ENCODE results near the gene RTN3. TPM values are rescaled to one million over a fixed set of nuclear protein-coding genes. Genes with fewer than 3 reads are reported as not detected.

The RTN3 gene
- total RNA-seq, 3 donors from 2014 or later (not counting 1 experiment from before 2014, with no cell fraction given), result 36.9 to 43.0 (median 37.6) TPM

- H3K36me3 ChIP-seq (ENCODE audit: control insufficient read depth, insufficient read depth, low read length), result no peaks in the 10 kb centered on the region
- H3K27ac ChIP-seq (ENCODE audit: low read length), result no peak overlapping the region
- no peaks in the 10 kb centered on the region for H3K9me3 ChIP-seq (ENCODE audit: control insufficient read depth, insufficient read depth, low read length)
- no peak overlapping the region for H3K4me3 ChIP-seq (ENCODE audit: low read length)
- Mint-ChIP-seq H3K36me3 (no peaks in the 10 kb centered on the region), H3K4me1 (peaks cover 5% of the 10 kb centered on the region in 2 donors), H3K27ac (no peak overlapping the region), H3K27me3 (ENCODE audit: low read depth in 2 of 2) (peaks cover 0 to 4% of the 10 kb centered on the region in 2 donors), H3K4me3 (no peak overlapping the region), H3K9me3 (no peaks in the 10 kb centered on the region)
- 89% methylated on average over 6 of the region's 6 CpGs for WGBS (ENCODE audit: insufficient coverage)
- no peaks in the 10 kb centered on the region for H3K27me3 ChIP-seq (ENCODE audit: control insufficient read depth, insufficient read depth, low read length)
- intact Hi-C loops (cut with micrococcal nuclease), result no loop called here
- ATAC-seq (no peak), DNase-seq (no peak)
- H3K4me1 ChIP-seq (ENCODE audit: control insufficient read depth, insufficient read depth, low read length), result peaks cover 4% of the 10 kb centered on the region
- no peak for TF ChIP-seq CTCF (IDR thresholded peaks at IDR 0.05)
These were observed 101.4 kb downstream of the RTN3 start for GRCh38 chr11:63782749-63783148.

GRCh38 chr11:63783925-63784592, 102.8 kb downstream of the RTN3 start:
- H3K27me3 Mint-ChIP-seq (ENCODE audit: low read depth in 2 of 2), result no peaks in the 10 kb centered on the region
- H3K27ac ChIP-seq (ENCODE audit: low read length), result no peak overlapping the region
- 37% methylated on average over 7 of the region's 7 CpGs for WGBS (ENCODE audit: insufficient coverage)
- H3K4me3 ChIP-seq (ENCODE audit: low read length), result no peak overlapping the region
- H3K4me1 Mint-ChIP-seq, result peaks cover 5% of the 10 kb centered on the region in 2 donors
- no peak overlapping the region for H3K4me3 Mint-ChIP-seq
- no peaks in the 10 kb centered on the region for H3K9me3 Mint-ChIP-seq
- intact Hi-C loops (cut with micrococcal nuclease), result no loop called here
- no peaks in the 10 kb centered on the region for H3K9me3 ChIP-seq (ENCODE audit: control insufficient read depth, insufficient read depth, low read length)
- H3K27me3 ChIP-seq (ENCODE audit: control insufficient read depth, insufficient read depth, low read length), result no peaks in the 10 kb centered on the region
- no peak for TF ChIP-seq CTCF (IDR thresholded peaks at IDR 0.05)
- DNase-seq (no peak), ATAC-seq (no peak)
- no peak overlapping the region for H3K27ac Mint-ChIP-seq
- H3K36me3 ChIP-seq (ENCODE audit: control insufficient read depth, insufficient read depth, low read length), result no peaks in the 10 kb centered on the region
- H3K36me3 Mint-ChIP-seq, result no peaks in the 10 kb centered on the region
- H3K4me1 ChIP-seq (ENCODE audit: control insufficient read depth, insufficient read depth, low read length), result peaks cover 4% of the 10 kb centered on the region

- Mint-ChIP-seq H3K36me3 (no peaks in the 10 kb centered on the region), H3K4me1 (peaks cover 5% of the 10 kb centered on the region in 2 donors), H3K4me3 (no peak overlapping the region), H3K9me3 (no peaks in the 10 kb centered on the region), H3K27ac (no peak overlapping the region), H3K27me3 (ENCODE audit: low read depth in 2 of 2) (no peaks in the 10 kb centered on the region)
- Histone ChIP-seq H3K4me1 (ENCODE audit: control insufficient read depth, insufficient read depth, low read length) (peaks cover 11% of the 10 kb centered on the region), H3K36me3 (ENCODE audit: control insufficient read depth, insufficient read depth, low read length) (no peaks in the 10 kb centered on the region), H3K4me3 (ENCODE audit: low read length) (no peak overlapping the region), H3K27me3 (ENCODE audit: control insufficient read depth, insufficient read depth, low read length) (no peaks in the 10 kb centered on the region), H3K27ac (ENCODE audit: low read length) (no peak overlapping the region), H3K9me3 (ENCODE audit: control insufficient read depth, insufficient read depth, low read length) (peaks cover 4% of the 10 kb centered on the region)
- intact Hi-C loops (cut with micrococcal nuclease), result no loop called here
- WGBS (ENCODE audit: insufficient coverage), result 63% methylated on average over 1 of the region's 1 CpG
- ATAC-seq (no peak), DNase-seq (no peak)
- TF ChIP-seq CTCF (IDR thresholded peaks at IDR 0.05), result no peak
These were observed 104.5 kb downstream of the RTN3 start for GRCh38 chr11:63785823-63786222.
